A375 (cell line): ENCODE results near the gene PLEKHA8. TPM values are rescaled to one million over a fixed set of nuclear protein-coding genes. Genes with fewer than 3 reads are reported as not detected.

Experiments used
- small RNA-seq: library from RNA; depleted of rRNA; stranded (forward); fragments of <200 nt; gene quantifications from one replicate; pipeline ENCODE3, GENCODE V24; 2014
- total RNA-seq: library from RNA; depleted of rRNA; stranded (reverse); fragments of >200 nt; shearing (Covaris generic); gene quantifications from 2 replicates; pipeline ENCODE4 v1.2.3, GENCODE V29; 2014; rRNA removed

Gene PLEKHA8
- total RNA-seq = 6.4 and 7.3 TPM in 2 replicates

DNA sequence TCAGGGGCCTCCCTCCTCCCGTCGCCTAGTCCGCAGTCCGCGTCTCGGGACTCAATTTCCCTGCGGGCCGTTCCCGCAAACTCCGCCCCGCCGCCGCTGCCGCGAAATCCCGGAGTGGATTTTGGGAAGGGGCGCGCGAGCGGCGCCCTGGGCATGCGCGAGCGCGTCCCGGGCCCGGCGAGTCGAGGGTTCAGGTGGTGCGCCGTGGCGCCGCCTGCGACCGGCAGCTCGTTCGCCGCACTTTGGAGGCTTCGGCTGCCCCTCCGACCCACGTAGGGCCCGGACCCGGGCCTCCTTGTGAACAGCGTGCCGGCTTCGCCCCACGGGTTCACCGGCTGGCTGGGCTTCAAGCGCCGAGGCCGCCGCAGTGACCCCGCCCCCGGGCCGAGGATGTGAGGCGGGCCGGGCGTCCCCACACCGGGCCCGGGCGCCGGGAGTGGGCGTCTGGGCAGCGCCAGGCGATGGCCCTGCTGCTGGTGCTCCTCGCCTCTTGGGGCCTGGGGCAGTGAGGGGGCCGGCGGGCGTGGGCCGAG, at the start of gene PLEKHA8:
PLEKHA8 (plus strand) TSS at position 197 of the 533 bp plus-strand sequence. CDS start 351 bp downstream, outside the sequence.

GRCh38 chr7:29989257-29989995, 38.8 kb upstream of the PLEKHA8 start, which contains the start of gene SCRN1:
Gene SCRN1, minus strand, starts transcription at chr7:29989801. Its CDS starts 20,734 bp downstream, at chr7:29969067.

GRCh38 chr7:30026229-30027064, 1.8 kb upstream of the PLEKHA8 start, which contains the start of gene FKBP14:
Gene FKBP14, minus strand, starts transcription at chr7:30026702. Its CDS starts 194 bp downstream, at chr7:30026508.

DNA sequence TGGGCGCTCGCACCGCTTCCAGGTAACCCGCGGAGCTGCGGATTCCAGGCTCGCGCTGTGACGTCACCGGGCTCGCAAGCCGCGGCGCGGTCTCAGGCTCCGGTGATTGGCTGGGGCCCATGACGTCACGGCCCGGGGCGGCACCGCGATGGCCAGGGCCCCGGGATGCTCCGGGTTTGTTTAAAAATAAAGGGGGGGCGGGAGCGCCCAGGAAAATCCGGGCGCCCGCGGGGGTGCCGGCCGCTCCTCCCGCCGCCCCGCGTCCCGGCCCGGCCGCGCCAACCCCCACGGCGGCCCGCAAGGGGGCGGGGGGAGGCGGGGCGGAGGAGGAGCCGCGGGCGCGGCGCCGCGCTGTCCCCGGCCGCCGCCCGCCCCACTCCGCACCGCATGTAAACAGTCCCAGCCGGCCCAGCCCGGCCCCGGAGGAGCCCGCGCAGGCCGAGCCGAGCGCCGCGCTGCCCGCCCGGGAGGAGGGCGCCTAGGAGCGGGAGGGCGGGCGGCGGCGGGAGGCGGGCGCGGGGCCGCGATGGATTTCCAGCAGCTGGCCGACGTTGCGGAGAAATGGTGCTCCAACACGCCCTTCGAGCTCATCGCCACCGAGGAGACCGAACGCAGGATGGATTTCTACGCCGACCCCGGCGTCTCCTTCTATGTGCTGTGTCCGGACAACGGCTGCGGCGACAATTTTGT, 106.5 kb downstream of the PLEKHA8 start, which contains the start of gene MTURN:
MTURN (plus strand) TSS at position 376 of the 690 bp plus-strand sequence; CDS start at position 527, 151 bp downstream.

Small RNAs within 50 kb of the gene (small RNA-seq; reads per million reads assigned to genes)
- not detected for gene RPS27P16

Other genes starting within 250 kb of the PLEKHA8 start
- gene WIPF3, start 221.9 kb upstream of the PLEKHA8 start, total RNA-seq = 0.08 TPM in 1 of 2 replicates, not detected in the other
- 86.1 and 87.9 TPM in 2 replicates for gene SCRN1, start 38.6 kb upstream of the PLEKHA8 start, total RNA-seq
- 7.5 and 8.5 TPM in 2 replicates for gene FKBP14, start 1.7 kb upstream of the PLEKHA8 start, total RNA-seq
- gene MTURN, start 106.6 kb downstream of the PLEKHA8 start, total RNA-seq = 6.1 and 6.3 TPM in 2 replicates